ENCODE data around the gene GON4L.

Gene GON4L

DNA sequence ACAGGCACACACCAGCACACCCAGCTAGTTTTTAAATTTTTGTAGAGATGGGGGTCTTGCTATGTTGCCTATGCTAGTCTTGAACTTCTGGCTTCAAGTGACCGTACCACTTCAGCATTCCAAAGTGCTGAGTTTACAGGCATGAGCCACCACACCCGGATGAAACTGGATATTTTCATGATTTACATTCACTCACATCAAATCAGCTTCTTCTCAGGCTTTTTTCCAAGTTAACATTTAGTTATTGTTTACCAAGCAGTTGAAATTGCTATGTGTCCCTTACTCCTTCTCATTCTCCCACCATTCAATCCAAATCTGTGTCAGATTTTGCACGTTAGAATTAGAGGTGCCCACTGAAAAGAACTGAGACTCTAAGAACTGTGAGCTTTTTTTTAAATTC, 35.8 kb upstream of the GON4L start:
- H3K27ac ChIP-seq = no peak overlapping the region
- no peak overlapping the region for H3K4me3 ChIP-seq (IDR thresholded peaks at IDR 0.05; ENCODE audit: insufficient read depth, low read depth, low read length)
- no peaks in the 10 kb centered on the region for H4K20me1 ChIP-seq (ENCODE audit: insufficient read depth)
- no peaks in the 10 kb centered on the region for H3K4me1 ChIP-seq (ENCODE audit: low read depth, poor library complexity, severe bottlenecking)
- H3K4me2 ChIP-seq = no peak overlapping the region
- H2AFZ ChIP-seq (ENCODE audit: low read depth) = no peak overlapping the region
- H3K27me3 ChIP-seq (ENCODE audit: insufficient read depth, low read depth) = no peaks in the 10 kb centered on the region
- no peaks in the 10 kb centered on the region; the same call in 1 of the 2 replicates for H3K36me3 ChIP-seq (ENCODE audit: insufficient read depth)
- H3K9ac ChIP-seq = no peak overlapping the region
- TF ChIP-seq, protein P1, sequence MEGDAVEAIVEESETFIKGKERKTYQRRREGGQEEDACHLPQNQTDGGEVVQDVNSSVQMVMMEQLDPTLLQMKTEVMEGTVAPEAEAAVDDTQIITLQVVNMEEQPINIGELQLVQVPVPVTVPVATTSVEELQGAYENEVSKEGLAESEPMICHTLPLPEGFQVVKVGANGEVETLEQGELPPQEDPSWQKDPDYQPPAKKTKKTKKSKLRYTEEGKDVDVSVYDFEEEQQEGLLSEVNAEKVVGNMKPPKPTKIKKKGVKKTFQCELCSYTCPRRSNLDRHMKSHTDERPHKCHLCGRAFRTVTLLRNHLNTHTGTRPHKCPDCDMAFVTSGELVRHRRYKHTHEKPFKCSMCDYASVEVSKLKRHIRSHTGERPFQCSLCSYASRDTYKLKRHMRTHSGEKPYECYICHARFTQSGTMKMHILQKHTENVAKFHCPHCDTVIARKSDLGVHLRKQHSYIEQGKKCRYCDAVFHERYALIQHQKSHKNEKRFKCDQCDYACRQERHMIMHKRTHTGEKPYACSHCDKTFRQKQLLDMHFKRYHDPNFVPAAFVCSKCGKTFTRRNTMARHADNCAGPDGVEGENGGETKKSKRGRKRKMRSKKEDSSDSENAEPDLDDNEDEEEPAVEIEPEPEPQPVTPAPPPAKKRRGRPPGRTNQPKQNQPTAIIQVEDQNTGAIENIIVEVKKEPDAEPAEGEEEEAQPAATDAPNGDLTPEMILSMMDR (conservative IDR thresholded peaks at IDR 0.05; ENCODE audit: low read depth, low read length) = no peak
- H3K79me2 ChIP-seq (ENCODE audit: insufficient read depth, low read depth) = no peaks in the 10 kb centered on the region

DNA sequence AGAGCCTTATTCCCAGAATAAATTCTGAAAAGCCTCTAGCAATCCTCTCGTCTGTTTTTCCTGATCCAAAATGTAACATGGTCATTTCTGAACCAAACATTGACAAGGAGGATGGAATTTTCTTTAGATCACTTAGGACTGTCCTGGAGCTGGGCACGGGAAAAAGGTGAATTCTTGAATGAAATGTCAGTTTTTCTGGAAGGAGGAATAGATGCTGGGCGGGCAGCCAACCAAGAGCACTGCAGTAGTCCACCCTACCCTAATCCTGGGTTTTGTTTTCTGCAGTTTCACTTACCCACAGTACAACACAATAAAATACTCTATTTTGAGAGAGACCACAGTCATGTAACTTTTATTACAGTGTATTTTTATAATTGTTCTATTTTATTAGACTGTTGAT, 33.2 kb upstream of the GON4L start:
- Histone ChIP-seq H3K36me3 (ENCODE audit: insufficient read depth) (no peaks in the 10 kb centered on the region), H3K27ac (no peak overlapping the region), H3K4me3 (IDR thresholded peaks at IDR 0.05; ENCODE audit: insufficient read depth, low read depth, low read length) (no peak overlapping the region), H3K4me1 (ENCODE audit: low read depth, poor library complexity, severe bottlenecking) (no peaks in the 10 kb centered on the region), H2AFZ (ENCODE audit: low read depth) (no peak overlapping the region), H3K27me3 (ENCODE audit: insufficient read depth, low read depth) (no peaks in the 10 kb centered on the region), H3K4me2 (no peak overlapping the region), H3K79me2 (ENCODE audit: insufficient read depth, low read depth) (no peaks in the 10 kb centered on the region), H3K9ac (no peak overlapping the region), H4K20me1 (ENCODE audit: insufficient read depth) (no peaks in the 10 kb centered on the region)
- TF ChIP-seq, protein P1 (conservative IDR thresholded peaks at IDR 0.05; ENCODE audit: low read depth, low read length) = no peak

DNA sequence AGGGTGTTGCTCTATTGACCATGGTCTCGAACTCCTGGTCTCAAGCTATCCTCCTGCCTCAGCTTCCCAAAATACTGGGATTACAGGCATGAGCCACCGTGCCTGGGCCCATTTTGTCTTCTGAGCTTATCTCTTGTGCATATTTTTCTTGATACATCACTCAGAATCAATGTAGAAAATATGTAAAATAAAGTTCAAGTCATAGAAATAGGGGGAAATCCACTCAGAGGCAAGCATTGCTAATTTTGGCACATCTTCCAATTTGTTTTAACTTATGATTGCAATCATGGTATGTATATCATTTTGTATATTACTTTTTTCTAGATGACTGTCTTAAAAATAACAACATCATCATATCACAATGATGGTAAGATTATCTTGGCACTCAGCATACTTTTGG, 32.6 kb upstream of the GON4L start:
- Histone ChIP-seq H3K36me3 (ENCODE audit: insufficient read depth) (no peaks in the 10 kb centered on the region), H4K20me1 (ENCODE audit: insufficient read depth) (no peaks in the 10 kb centered on the region), H3K9ac (no peak overlapping the region), H3K4me1 (ENCODE audit: low read depth, poor library complexity, severe bottlenecking) (no peaks in the 10 kb centered on the region), H3K79me2 (ENCODE audit: insufficient read depth, low read depth) (no peaks in the 10 kb centered on the region), H3K4me3 (IDR thresholded peaks at IDR 0.05; ENCODE audit: insufficient read depth, low read depth, low read length) (no peak overlapping the region), H3K27ac (no peak overlapping the region), H3K4me2 (no peak overlapping the region), H3K27me3 (ENCODE audit: insufficient read depth, low read depth) (no peaks in the 10 kb centered on the region), H2AFZ (ENCODE audit: low read depth) (no peak overlapping the region)
- TF ChIP-seq, protein P1 (conservative IDR thresholded peaks at IDR 0.05; ENCODE audit: low read depth, low read length) = no peak

DNA sequence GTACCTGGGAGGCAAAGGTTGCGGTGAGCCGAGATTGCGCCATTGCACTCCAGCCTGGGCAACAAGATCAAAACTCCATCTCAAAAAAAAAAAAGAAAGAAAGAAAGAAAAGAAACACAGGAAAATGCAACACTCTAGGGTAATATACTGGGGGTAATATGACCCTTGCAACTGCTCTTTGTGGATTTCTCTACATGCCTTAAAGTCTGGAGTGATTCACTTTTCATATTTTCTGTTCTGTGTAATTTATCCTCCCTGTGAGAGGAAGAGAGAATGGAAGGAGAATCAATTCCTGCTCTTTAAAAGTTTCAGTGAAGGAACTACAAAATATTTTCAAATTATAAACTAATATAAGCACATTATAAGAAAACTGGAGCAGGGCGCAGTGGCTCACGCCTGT, 31.5 kb upstream of the GON4L start:
- Histone ChIP-seq H3K9ac (no peak overlapping the region), H2AFZ (ENCODE audit: low read depth) (no peak overlapping the region), H3K4me2 (no peak overlapping the region), H3K4me1 (ENCODE audit: low read depth, poor library complexity, severe bottlenecking) (no peaks in the 10 kb centered on the region), H3K4me3 (IDR thresholded peaks at IDR 0.05; ENCODE audit: insufficient read depth, low read depth, low read length) (no peak overlapping the region), H4K20me1 (ENCODE audit: insufficient read depth) (no peaks in the 10 kb centered on the region), H3K27me3 (ENCODE audit: insufficient read depth, low read depth) (no peaks in the 10 kb centered on the region), H3K27ac (no peak overlapping the region), H3K36me3 (ENCODE audit: insufficient read depth) (no peaks in the 10 kb centered on the region), H3K79me2 (ENCODE audit: insufficient read depth, low read depth) (no peaks in the 10 kb centered on the region)
- TF ChIP-seq, protein P1 (conservative IDR thresholded peaks at IDR 0.05; ENCODE audit: low read depth, low read length) = no peak
